GM23248 (cell line): Measurements from ENCODE around the gene RNF227. TPM values are rescaled to one million over a fixed set of nuclear protein-coding genes. Genes with fewer than 3 reads are reported as not detected.
"Not testable (repeated sequence)": the region's sequence is repeated elsewhere in the genome, so short reads cannot be mapped to it uniquely, and the experiment has no call there.

Source experiments
- DNase-seq: peaks from one replicate; pipeline ENCODE4 v3.0.0-alpha.2; 2015
- H2AFZ ChIP-seq: fragments of 200-600 bp; sonication (generic); 2 replicates; pipeline ENCODE4 v1.6.1; 2016; ENCODE audit warnings: antibody characterized with exemption
- H3F3A ChIP-seq: fragments of 200-600 bp; sonication (generic); 2 replicates; pipeline ENCODE4 v1.6.1; 2016; ENCODE audit warnings: mild to moderate bottlenecking, antibody characterized with exemption, mixed run types; ENCODE audit not compliant: insufficient read depth
- H3K27ac ChIP-seq: fragments of 200-600 bp; sonication (generic); 2 replicates; pipeline ENCODE4 v1.5.1; 2016; ENCODE audit warnings: mild to moderate bottlenecking
- H3K27me3 ChIP-seq: fragments of 200-600 bp; sonication (generic); replicated peaks from 2 replicates; pipeline ENCODE4 v1.6.1; 2016; ENCODE audit warnings: mild to moderate bottlenecking; ENCODE audit not compliant: insufficient read depth
- H3K36me3 ChIP-seq: fragments of 200-600 bp; sonication (generic); 2 replicates; pipeline ENCODE4 v1.6.1; 2016; ENCODE audit warnings: low read depth, mild to moderate bottlenecking
- H3K4me1 ChIP-seq: fragments of 200-600 bp; sonication (generic); 2 replicates; pipeline ENCODE4 v1.6.1; 2016; ENCODE audit warnings: mild to moderate bottlenecking; ENCODE audit not compliant: insufficient read depth
- H3K4me2 ChIP-seq: fragments of 200-600 bp; sonication (generic); one replicate; pipeline ENCODE4 v1.6.1; 2016; ENCODE audit warnings: mild to moderate bottlenecking; ENCODE audit not compliant: unreplicated experiment
- H3K4me3 ChIP-seq: fragments of 200-600 bp; sonication (generic); 2 replicates; pipeline ENCODE4 v1.5.1; 2016; ENCODE audit warnings: mild to moderate bottlenecking
- H3K79me2 ChIP-seq: fragments of 200-600 bp; sonication (generic); 2 replicates; pipeline ENCODE4 v1.6.1; 2016; ENCODE audit warnings: mild to moderate bottlenecking; ENCODE audit not compliant: insufficient read depth
- H3K9ac ChIP-seq: fragments of 200-600 bp; sonication (generic); 2 replicates; pipeline ENCODE4 v1.6.1; 2016; ENCODE audit warnings: mild to moderate bottlenecking
- H3K9me2 ChIP-seq: fragments of 200-600 bp; sonication (generic); 2 replicates; pipeline ENCODE4 v1.6.1; 2016; ENCODE audit warnings: mixed run types, mild to moderate bottlenecking, moderate library complexity; ENCODE audit not compliant: insufficient read depth
- H3K9me3 ChIP-seq: fragments of 200-600 bp; sonication (generic); one replicate; pipeline ENCODE4 v1.6.1; 2017; ENCODE audit warnings: low read depth
- H4K20me1 ChIP-seq: fragments of 200-600 bp; sonication (generic); 2 replicates; pipeline ENCODE4 v1.6.0; 2016; ENCODE audit not compliant: insufficient read depth
- EZH2 ChIP-seq: fragments of 200-600 bp; sonication (generic); IDR thresholded peaks from 2 replicates; pipeline ENCODE4 v1.6.1; 2018; ENCODE audit warnings: antibody characterized with exemption, mild to moderate bottlenecking; ENCODE audit not compliant: insufficient read depth, poor library complexity, severe bottlenecking
- EZH2phosphoT487 ChIP-seq: fragments of 200-600 bp; sonication (generic); IDR thresholded peaks from 2 replicates; pipeline ENCODE4 v1.6.1; 2018; ENCODE audit warnings: antibody characterized with exemption, moderate library complexity, mild to moderate bottlenecking, low read depth; ENCODE audit not compliant: insufficient read depth
- WGBS, 2 experiments: methylation state at CpG; one replicate each; pipeline ENCODE4 v1.1.6; 2015 to 2017; ENCODE audit warnings: low lambda C conversion rate in 2 of 2, low coverage in 1 of 2; ENCODE audit errors: missing lambda C conversion rate in 2 of 2; 5-methylcytosine and 5-hydroxymethylcytosine counted together
- in situ Hi-C: fragments of 300-500 bp; cut with MboI; formaldehyde crosslinking; loops from 2 replicates; pipeline ENCODE4 v1.15.0; 2020
- polyA plus RNA-seq: library from polyadenylated mRNA; unstranded; fragments of >200 nt; fragmentation: Nextera tagmentation; extraction: Ambion mirVana; gene quantifications from 2 replicates; pipeline ENCODE4 v1.2.1, GENCODE V29; 2016
- small RNA-seq: library from RNA; depleted of rRNA; stranded (forward); fragments of <200 nt; gene quantifications from one replicate; pipeline ENCODE3, GENCODE V24; 2014; ENCODE audit warnings: low read depth, low replicate concordance
- total RNA-seq: library from RNA; depleted of rRNA; stranded (reverse); fragments of >200 nt; shearing (Covaris generic); gene quantifications from 2 replicates; pipeline ENCODE4 v1.2.3, GENCODE V29; 2014; rRNA removed

Gene RNF227
- total and polyA plus RNA-seq, 2 experiments from 2014 or later, result 3.1 to 15.3 TPM

GRCh38 chr17:7875804-7876370 lies 40.2 kb downstream of the RNF227 start:
- no peak overlapping the region for H3K27ac ChIP-seq
- in situ Hi-C loops, result no loop called here
- H3K36me3 ChIP-seq, result 0 out of 2 replicates have a peak, but pooled peaks cover 11% of the 10 kb centered on the region
- H3F3A ChIP-seq, result no peaks in the 10 kb centered on the region
- no peak overlapping the region for H2AFZ ChIP-seq
- H3K9me2 ChIP-seq, result no peaks in the 10 kb centered on the region
- H3K9ac ChIP-seq, result no peak overlapping the region
- no peaks in the 10 kb centered on the region for H3K9me3 ChIP-seq
- H3K27me3 ChIP-seq, result no peaks in the 10 kb centered on the region
- no peaks in the 10 kb centered on the region for H4K20me1 ChIP-seq
- H3K4me1 ChIP-seq, result no peaks in the 10 kb centered on the region
- 91 to 96% methylated on average over 2 of the region's 2 CpGs for WGBS, 2 experiments
- DNase-seq, result no peak
- H3K4me2 ChIP-seq, result no peak overlapping the region
- no peak overlapping the region for H3K4me3 ChIP-seq
- no peaks in the 10 kb centered on the region for H3K79me2 ChIP-seq
- TF ChIP-seq EZH2phosphoT487 (no peak), EZH2 (no peak)

- H3K9me3 ChIP-seq, result no peaks in the 10 kb centered on the region
- H3K4me1 ChIP-seq, result no peaks in the 10 kb centered on the region
- no peak for TF ChIP-seq EZH2
- TF ChIP-seq EZH2phosphoT487, result no peak
- H3K9me2 ChIP-seq, result no peaks in the 10 kb centered on the region
- H4K20me1 ChIP-seq, result no peaks in the 10 kb centered on the region
- 0 out of 2 replicates have a peak, but pooled peaks cover 7% of the 10 kb centered on the region for H3K36me3 ChIP-seq
- in situ Hi-C loops, result no loop called here
- 77 to 79% methylated on average over 4 of the region's 4 CpGs for WGBS, 2 experiments
- no peaks in the 10 kb centered on the region for H3K27me3 ChIP-seq
- no peak overlapping the region for H3K9ac ChIP-seq
- no peak for DNase-seq
- no peaks in the 10 kb centered on the region for H3K79me2 ChIP-seq
- no peak overlapping the region for H3K27ac ChIP-seq
- no peaks in the 10 kb centered on the region for H3F3A ChIP-seq
- no peak overlapping the region for H2AFZ ChIP-seq
- no peak overlapping the region for H3K4me2 ChIP-seq
- no peak overlapping the region for H3K4me3 ChIP-seq
Observed at GRCh38 chr17:7873051-7873450, 43.0 kb downstream of the RNF227 start.

GRCh38 chr17:7867881-7868329 lies 48.2 kb downstream of the RNF227 start:
- H4K20me1 ChIP-seq, result no peaks in the 10 kb centered on the region
- no peaks in the 10 kb centered on the region for H3K9me2 ChIP-seq
- no peaks in the 10 kb centered on the region for H3K79me2 ChIP-seq
- TF ChIP-seq EZH2, result no peak
- no peak for TF ChIP-seq EZH2phosphoT487
- H2AFZ ChIP-seq, result no peak overlapping the region
- H3K9me3 ChIP-seq, result no peaks in the 10 kb centered on the region
- no peak overlapping the region for H3K27ac ChIP-seq
- DNase-seq, result no peak
- 0 out of 2 replicates have a peak, but pooled peaks cover 3% of the 10 kb centered on the region for H3K36me3 ChIP-seq
- H3K27me3 ChIP-seq, result no peaks in the 10 kb centered on the region
- no peaks in the 10 kb centered on the region for H3K4me1 ChIP-seq
- H3K9ac ChIP-seq, result no peak overlapping the region
- in situ Hi-C loops, result no loop called here
- H3F3A ChIP-seq, result peaks cover 16% of the 10 kb centered on the region; the same call in 1 of the 2 replicates
- H3K4me3 ChIP-seq, result no peak overlapping the region
- 81 to 82% methylated on average over 5 of the region's 5 CpGs for WGBS, 2 experiments
- H3K4me2 ChIP-seq, result no peak overlapping the region

- no peaks in the 10 kb centered on the region for H4K20me1 ChIP-seq
- 85 to 89% methylated on average over 5 of the region's 5 CpGs for WGBS, 2 experiments
- in situ Hi-C loops, result no loop called here
Observed at GRCh38 chr17:7864995-7865650, 51.0 kb downstream of the RNF227 start.

GRCh38 chr17:7864384-7864783 lies 51.7 kb downstream of the RNF227 start:
- H3K9me3 ChIP-seq, in situ Hi-C loops, H3K4me2 ChIP-seq, H3K36me3 ChIP-seq, DNase-seq, H3K27ac ChIP-seq, H3K9me2 ChIP-seq, H3K4me3 ChIP-seq, H3K9ac ChIP-seq, H3K27me3 ChIP-seq, H2AFZ ChIP-seq, H4K20me1 ChIP-seq, H3K4me1 ChIP-seq: not testable (repeated sequence)
- 79 to 87% methylated on average over 5 of the region's 5 CpGs for WGBS, 2 experiments
- peaks cover 16% of the 10 kb centered on the region; the same call in 1 of the 2 replicates for H3F3A ChIP-seq
- peaks cover 20% of the 10 kb centered on the region for H3K79me2 ChIP-seq

More at GRCh38 chr17:7864995-7865650, 51.0 kb downstream of the RNF227 start:
- no peaks in the 10 kb centered on the region for H3K9me3 ChIP-seq
- 0 out of 2 replicates have a peak, but pooled peaks cover 3% of the 10 kb centered on the region for H3K36me3 ChIP-seq
- no peak overlapping the region for H3K9ac ChIP-seq
- H3F3A ChIP-seq, result peaks cover 16% of the 10 kb centered on the region; the same call in 1 of the 2 replicates
- TF ChIP-seq EZH2phosphoT487, result no peak
- TF ChIP-seq EZH2, result no peak
- H3K4me3 ChIP-seq, result no peak overlapping the region
- no peak overlapping the region for H3K4me2 ChIP-seq
- DNase-seq, result no peak
- H3K4me1 ChIP-seq, result no peaks in the 10 kb centered on the region
- H3K27me3 ChIP-seq, result no peaks in the 10 kb centered on the region
- no peak overlapping the region for H3K27ac ChIP-seq
- H3K9me2 ChIP-seq, result no peaks in the 10 kb centered on the region
- no peak overlapping the region for H2AFZ ChIP-seq
- H3K79me2 ChIP-seq, result peaks cover 12% of the 10 kb centered on the region

Small RNAs within 50 kb of the gene (small RNA-seq; reads per million reads assigned to genes)
- 6.4 reads per million, percentile 82 among the genes with 10 or more reads in this experiment for gene SCARNA21

Other genes with a start within 250 kb of the RNF227 start
- 26.2 and 42.7 TPM in 2 replicates for gene TP53, start 228.8 kb downstream of the RNF227 start, total RNA-seq
- 29.8 and 30.8 TPM in 2 replicates for gene TP53, start 228.8 kb downstream of the RNF227 start, polyA plus RNA-seq
- 1.6 and 5.9 TPM in 2 replicates for gene WRAP53, start 227.8 kb downstream of the RNF227 start, total RNA-seq
- 11.8 and 13.1 TPM in 2 replicates for gene WRAP53, start 227.8 kb downstream of the RNF227 start, polyA plus RNA-seq
- gene EFNB3, start 211.1 kb downstream of the RNF227 start, total RNA-seq, result 1.8 and 3.0 TPM in 2 replicates
- 0.96 and 0.99 TPM in 2 replicates for gene EFNB3, start 211.1 kb downstream of the RNF227 start, polyA plus RNA-seq
- gene DNAH2, start 198.5 kb downstream of the RNF227 start, total RNA-seq, result not detected in 2 replicates
- gene DNAH2, start 198.5 kb downstream of the RNF227 start, polyA plus RNA-seq, result not detected in 2 replicates
- 0.76 and 1.3 TPM in 2 replicates for gene KDM6B, start 82.1 kb downstream of the RNF227 start, total RNA-seq
- 1.6 and 2.3 TPM in 2 replicates for gene KDM6B, start 82.1 kb downstream of the RNF227 start, polyA plus RNA-seq
- not detected in 2 replicates for gene TMEM88, start 61.2 kb downstream of the RNF227 start, total RNA-seq
- gene TMEM88, start 61.2 kb downstream of the RNF227 start, polyA plus RNA-seq, result 0.23 TPM in 1 of 2 replicates, not detected in the other
- 70.4 and 71.5 TPM in 2 replicates for gene NAA38, start 58.7 kb downstream of the RNF227 start, total RNA-seq
- gene NAA38, start 58.7 kb downstream of the RNF227 start, polyA plus RNA-seq, result 185 and 196 TPM in 2 replicates
- 11.0 and 20.6 TPM in 2 replicates for gene CYB5D1, start 58.3 kb downstream of the RNF227 start, total RNA-seq
- 8.6 and 9.9 TPM in 2 replicates for gene CYB5D1, start 58.3 kb downstream of the RNF227 start, polyA plus RNA-seq
- gene CHD3, start 27.5 kb downstream of the RNF227 start, total RNA-seq, result 56.5 and 73.6 TPM in 2 replicates
- gene CHD3, start 27.5 kb downstream of the RNF227 start, polyA plus RNA-seq, result 14.0 and 16.0 TPM in 2 replicates
- gene KCNAB3, start 13.6 kb upstream of the RNF227 start, total RNA-seq, result 0.22 TPM in 1 of 2 replicates, not detected in the other
- gene KCNAB3, start 13.6 kb upstream of the RNF227 start, polyA plus RNA-seq, result 0.08 and 0.24 TPM in 2 replicates
- 35.8 and 37.8 TPM in 2 replicates for gene TRAPPC1, start 15.7 kb upstream of the RNF227 start, total RNA-seq
- 321 and 343 TPM in 2 replicates for gene TRAPPC1, start 15.7 kb upstream of the RNF227 start, polyA plus RNA-seq
- 17.9 and 27.2 TPM in 2 replicates for gene CNTROB, start 15.9 kb upstream of the RNF227 start, total RNA-seq
- 19.4 and 21.2 TPM in 2 replicates for gene CNTROB, start 15.9 kb upstream of the RNF227 start, polyA plus RNA-seq
- 0.22 and 0.89 TPM in 2 replicates for gene GUCY2D, start 86.3 kb upstream of the RNF227 start, total RNA-seq
- gene GUCY2D, start 86.3 kb upstream of the RNF227 start, polyA plus RNA-seq, result 0.05 TPM in 1 of 2 replicates, not detected in the other
- gene ALOX15B, start 122.8 kb upstream of the RNF227 start, total RNA-seq, result not detected in 2 replicates
- not detected in 2 replicates for gene ALOX15B, start 122.8 kb upstream of the RNF227 start, polyA plus RNA-seq
- not detected in 2 replicates for gene ALOX12B, start 171.4 kb upstream of the RNF227 start, total RNA-seq
- not detected in 2 replicates for gene ALOX12B, start 171.4 kb upstream of the RNF227 start, polyA plus RNA-seq
- under 0.01 TPM in 1 of 2 replicates, not detected in the other for gene ALOXE3, start 202.2 kb upstream of the RNF227 start, total RNA-seq
- gene ALOXE3, start 202.2 kb upstream of the RNF227 start, polyA plus RNA-seq, result 0.11 and 0.19 TPM in 2 replicates
- gene HES7, start 207.8 kb upstream of the RNF227 start, total RNA-seq, result not detected in 2 replicates
- not detected in 2 replicates for gene HES7, start 207.8 kb upstream of the RNF227 start, polyA plus RNA-seq
- gene PER1, start 236.1 kb upstream of the RNF227 start, total RNA-seq, result 4.4 and 5.1 TPM in 2 replicates
- gene PER1, start 236.1 kb upstream of the RNF227 start, polyA plus RNA-seq, result 5.3 and 5.9 TPM in 2 replicates
- gene VAMP2, start 246.7 kb upstream of the RNF227 start, total RNA-seq, result 6.2 and 6.5 TPM in 2 replicates
- gene VAMP2, start 246.7 kb upstream of the RNF227 start, polyA plus RNA-seq, result 25.5 and 27.1 TPM in 2 replicates